Prostate gland (tissue), 2 donors: Measurements from ENCODE around the gene CLDN6. TPM values are rescaled to one million over a fixed set of nuclear protein-coding genes. Genes with fewer than 3 reads are reported as not detected.
A peak's percentile ranks its signal among the peaks of the same experiment; 100 is the strongest.

ENCODE experiments used
- DNase-seq: peaks from one replicate; pipeline ENCODE4 v3.0.0-alpha.2; 2019; ENCODE audit warnings: low spot score
- H3K27ac ChIP-seq, 2 donors: fragments of 200-600 bp; sonication (generic); 2 replicates each; pipeline ENCODE4 v1.5.1; 2017 to 2019
- H3K27me3 ChIP-seq: fragments of 200-600 bp; sonication (generic); replicated peaks from 2 replicates; pipeline ENCODE4 v1.5.1; 2019; ENCODE audit not compliant: insufficient read depth
- H3K36me3 ChIP-seq, 2 donors: fragments of 200-600 bp; sonication (generic); 1 replicate in 1 of 2; 2 replicates in 1 of 2; pipeline versions ENCODE4 v1.5.1 to v1.8.1; 2017 to 2019
- H3K4me1 ChIP-seq: fragments of 200-600 bp; sonication (generic); replicated peaks from 2 replicates; pipeline ENCODE4 v1.5.1; 2019
- H3K4me3 ChIP-seq, 2 donors: fragments of 200-600 bp; sonication (generic); 2 replicates each; pipeline ENCODE4 v1.5.1; 2017 to 2019
- H3K9me3 ChIP-seq: fragments of 200-600 bp; sonication (generic); 2 replicates; pipeline ENCODE4 v1.5.1; 2017
- POLR2A ChIP-seq: fragments of 450-650 bp; IDR thresholded peaks from one replicate; pipeline ENCODE4 v1.6.1; 2016; ENCODE audit warnings: antibody characterized with exemption, mild to moderate bottlenecking
- POLR2AphosphoS5 ChIP-seq: sonication (generic); formaldehyde crosslinking; IDR thresholded peaks from one replicate; pipeline ENCODE4 v1.6.1; 2017; ENCODE audit warnings: antibody characterized with exemption
- WGBS: methylation state at CpG from one replicate; pipeline ENCODE4 v1.1.5; 2018; 5-methylcytosine and 5-hydroxymethylcytosine counted together
- intact Hi-C: fragments of 100-400 bp; cut with DNase I; formaldehyde crosslinking; loops from one replicate; pipeline ENCODE4 v1.14.2; 2022
- total RNA-seq, 2 donors: library from RNA; depleted of rRNA; stranded (reverse); fragments of >200 nt; gene quantifications; one replicate each; pipeline ENCODE4 v1.1.0, GENCODE V29; 2016
- TF ChIP-seq, protein P1 (sequence below), 4 experiments: fragments of 200-600 bp in 2 of 4; fragments of 450-650 bp in 2 of 4; sonication (generic) in 2 of 4; IDR thresholded peaks; 1 replicate in 3 of 4; 2 replicates in 1 of 4; pipeline ENCODE4 v1.5.1; 2016 to 2019; ENCODE audit warnings: antibody characterized with exemption in 4 of 4, mild to moderate bottlenecking in 2 of 4, moderate library complexity in 2 of 4

CLDN6 gene
- total RNA-seq, 2 donors from 2014 or later: 0.14 TPM; not detected in 1

DNA sequence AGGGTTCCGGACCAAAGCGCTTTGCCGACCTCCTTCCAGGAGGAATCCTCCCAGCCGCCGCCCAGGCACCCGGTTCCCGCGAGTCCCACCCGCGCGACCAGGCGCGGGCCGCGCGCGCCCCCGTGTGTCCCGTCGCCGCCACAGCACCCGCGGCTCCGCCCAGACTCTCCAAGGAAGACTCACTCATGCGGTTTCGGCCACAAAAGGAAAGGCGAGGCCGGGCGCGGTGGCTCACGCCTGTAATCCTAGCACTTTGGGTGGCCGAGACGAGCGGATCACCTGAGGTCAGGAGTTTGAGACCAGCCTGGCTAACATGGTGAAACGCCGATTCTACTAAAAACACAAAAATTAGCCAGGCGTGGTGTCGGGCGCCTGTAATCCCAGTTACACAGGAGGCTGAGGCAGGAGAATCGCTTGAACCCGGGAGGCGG lies 34.3 kb downstream of the CLDN6 start:
- no peak for TF ChIP-seq POLR2AphosphoS5
- TF ChIP-seq, protein P1, sequence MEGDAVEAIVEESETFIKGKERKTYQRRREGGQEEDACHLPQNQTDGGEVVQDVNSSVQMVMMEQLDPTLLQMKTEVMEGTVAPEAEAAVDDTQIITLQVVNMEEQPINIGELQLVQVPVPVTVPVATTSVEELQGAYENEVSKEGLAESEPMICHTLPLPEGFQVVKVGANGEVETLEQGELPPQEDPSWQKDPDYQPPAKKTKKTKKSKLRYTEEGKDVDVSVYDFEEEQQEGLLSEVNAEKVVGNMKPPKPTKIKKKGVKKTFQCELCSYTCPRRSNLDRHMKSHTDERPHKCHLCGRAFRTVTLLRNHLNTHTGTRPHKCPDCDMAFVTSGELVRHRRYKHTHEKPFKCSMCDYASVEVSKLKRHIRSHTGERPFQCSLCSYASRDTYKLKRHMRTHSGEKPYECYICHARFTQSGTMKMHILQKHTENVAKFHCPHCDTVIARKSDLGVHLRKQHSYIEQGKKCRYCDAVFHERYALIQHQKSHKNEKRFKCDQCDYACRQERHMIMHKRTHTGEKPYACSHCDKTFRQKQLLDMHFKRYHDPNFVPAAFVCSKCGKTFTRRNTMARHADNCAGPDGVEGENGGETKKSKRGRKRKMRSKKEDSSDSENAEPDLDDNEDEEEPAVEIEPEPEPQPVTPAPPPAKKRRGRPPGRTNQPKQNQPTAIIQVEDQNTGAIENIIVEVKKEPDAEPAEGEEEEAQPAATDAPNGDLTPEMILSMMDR (IDR thresholded peaks at IDR 0.05): peak; percentile 71 to 95 (median 88)
- H3K4me1 ChIP-seq: peaks cover 7% of the 10 kb centered on the region
- no peak overlapping the region for H3K4me3 ChIP-seq
- H3K36me3 ChIP-seq: no peaks in the 10 kb centered on the region
- H3K27ac ChIP-seq: no peak overlapping the region
- DNase-seq: peak; percentile 64
- H3K9me3 ChIP-seq: no peaks in the 10 kb centered on the region
- 12% methylated on average over 42 of the region's 42 CpGs for WGBS
- intact Hi-C loops: no loop called here
- H3K27me3 ChIP-seq: no peaks in the 10 kb centered on the region

DNA sequence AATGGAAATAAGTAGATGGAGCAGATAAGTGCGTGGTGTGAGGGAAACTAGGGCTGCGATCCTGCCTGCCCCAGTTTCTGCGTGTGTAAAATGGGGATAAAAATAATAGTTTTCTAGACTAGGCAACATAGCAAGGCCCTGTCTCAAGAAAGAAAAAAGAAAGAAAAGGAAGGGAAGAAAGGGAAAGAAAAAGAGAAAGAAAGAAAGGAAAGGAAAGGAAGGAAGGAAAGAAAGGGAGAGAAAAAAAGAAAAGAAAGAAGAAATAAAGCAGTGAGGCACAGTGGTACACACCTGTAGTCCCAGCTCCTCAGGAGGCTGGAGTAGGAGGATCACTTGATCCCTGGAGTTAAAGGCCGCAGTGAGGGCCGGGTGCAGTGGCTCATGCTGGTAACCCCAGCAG lies 35.6 kb downstream of the CLDN6 start:
- Histone ChIP-seq H3K36me3 (no peaks in the 10 kb centered on the region), H3K4me3 (no peak overlapping the region), H3K9me3 (no peaks in the 10 kb centered on the region), H3K27me3 (no peaks in the 10 kb centered on the region), H3K27ac (no peak overlapping the region), H3K4me1 (peaks cover 11% of the 10 kb centered on the region)
- WGBS: 77% methylated on average over 5 of the region's 5 CpGs
- no peak for TF ChIP-seq POLR2A
- TF ChIP-seq, protein P1 (IDR thresholded peaks at IDR 0.05): no peak
- no peak for TF ChIP-seq POLR2AphosphoS5
- intact Hi-C loops: no loop called here
- DNase-seq: no peak

DNA sequence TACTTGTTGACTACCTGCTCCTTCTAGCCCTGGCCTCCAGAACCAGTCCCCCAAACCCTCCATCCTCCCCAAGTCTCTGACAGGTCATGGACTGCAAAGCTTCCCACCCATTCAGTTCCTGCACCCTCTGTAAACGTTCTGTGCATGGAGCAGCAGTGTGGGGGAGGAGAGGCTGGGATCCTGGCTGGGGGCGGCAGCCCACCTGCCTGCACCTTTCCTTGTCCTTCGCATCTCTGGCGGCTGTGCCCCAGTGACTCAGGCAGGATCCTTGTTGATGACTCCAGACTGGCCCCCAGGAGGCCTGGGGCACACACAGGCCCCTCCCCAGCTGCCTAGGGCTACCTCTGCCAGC lies 36.1 kb downstream of the CLDN6 start:
- DNase-seq: no peak
- Histone ChIP-seq H3K9me3 (no peaks in the 10 kb centered on the region), H3K36me3 (no peaks in the 10 kb centered on the region), H3K27me3 (no peaks in the 10 kb centered on the region), H3K4me1 (peaks cover 11% of the 10 kb centered on the region), H3K27ac (no peak overlapping the region), H3K4me3 (no peak overlapping the region)
- intact Hi-C loops: no loop called here
- TF ChIP-seq POLR2A: no peak
- TF ChIP-seq POLR2AphosphoS5: no peak
- TF ChIP-seq, protein P1 (IDR thresholded peaks at IDR 0.05): no peak
- 67% methylated on average over 4 of the region's 4 CpGs for WGBS

- WGBS: 64% methylated on average over 33 of the region's 33 CpGs
- no peak for DNase-seq
- Histone ChIP-seq H3K4me3 (peak overlapping the region in 1 of 2 donors; percentile 69), H3K9me3 (no peaks in the 10 kb centered on the region), H3K27me3 (no peaks in the 10 kb centered on the region), H3K27ac (no peak overlapping the region), H3K36me3 (no peaks in the 10 kb centered on the region), H3K4me1 (peaks cover 11% of the 10 kb centered on the region)
- intact Hi-C loops: no loop called here
- TF ChIP-seq, protein P1 (IDR thresholded peaks at IDR 0.05): no peak
- TF ChIP-seq POLR2A (no peak), POLR2AphosphoS5 (no peak)
These were observed 36.6 kb downstream of the CLDN6 start for GRCh38 chr16:2981177-2981898.
